Activated CD4-positive, alpha-beta T cell treated with anti-CD3 and anti-CD28 coated beads, Interleukin-2, amount 10 ng/mL, durations not matched to agents 7 days and 5 days (primary cell): Measurements from ENCODE around the gene CACNA1D. TPM values are rescaled to one million over a fixed set of nuclear protein-coding genes. Genes with fewer than 3 reads are reported as not detected.

Experiments
- CTCF ChIA-PET: fragments of 350-600 bp; sonication (Branson Sonifier 250); formaldehyde crosslinking; loops from one replicate; lab custom pipeline; 2021; ENCODE audit warnings: antibody characterized with exemption; lab: Charles Lee
- POLR2A ChIA-PET: fragments of 350-600 bp; sonication (Branson Sonifier 250); formaldehyde crosslinking; loops from one replicate; lab custom pipeline; 2021; ENCODE audit warnings: antibody characterized with exemption; lab: Charles Lee
- DNase-seq: peaks from one replicate; pipeline ENCODE4 v3.0.0-alpha.2; 2020
- H3K27ac Mint-ChIP-seq: one replicate; pipeline ENCODE4 v1.8.0; 2021; ENCODE audit warnings: mild to moderate bottlenecking, moderate library complexity, mixed read lengths
- H3K27me3 Mint-ChIP-seq: one replicate; pipeline ENCODE4 v1.8.0; 2021; ENCODE audit warnings: mixed read lengths
- H3K36me3 Mint-ChIP-seq: one replicate; pipeline ENCODE4 v1.8.0; 2021; ENCODE audit warnings: low read depth, mixed read lengths
- H3K4me1 Mint-ChIP-seq: one replicate; pipeline ENCODE4 v1.8.0; 2021; ENCODE audit warnings: mixed read lengths
- H3K4me3 Mint-ChIP-seq: one replicate; pipeline ENCODE4 v1.8.0; 2021; ENCODE audit warnings: mild to moderate bottlenecking, moderate library complexity, mixed read lengths
- H3K9me3 Mint-ChIP-seq: one replicate; pipeline ENCODE4 v1.8.0; 2021; ENCODE audit warnings: mixed read lengths
- total RNA-seq, 2 experiments: library from RNA; stranded (reverse); gene quantifications; one replicate each; pipeline ENCODE4 v1.2.3, GENCODE V29; 2021

Gene CACNA1D
- total RNA-seq, 2 experiments from 2014 or later = 0.15 to 0.33 TPM

- Mint-ChIP-seq H3K9me3 (no peaks in the 10 kb centered on the region), H3K4me3 (no peak overlapping the region), H3K36me3 (no peaks in the 10 kb centered on the region), H3K27ac (no peak overlapping the region), H3K4me1 (no peaks in the 10 kb centered on the region), H3K27me3 (peaks cover 62% of the 10 kb centered on the region)
- ChIA-PET POLR2A (no interaction called here), CTCF (no interaction called here)
- no peak for DNase-seq
Observed at GRCh38 chr3:53500165-53500777, 5.9 kb downstream of the CACNA1D start.

- no peak overlapping the region for H3K4me3 Mint-ChIP-seq
Observed at GRCh38 chr3:53501178-53501577, 6.8 kb downstream of the CACNA1D start.

GRCh38 chr3:53502737-53503136 lies 8.3 kb downstream of the CACNA1D start:
- no peaks in the 10 kb centered on the region for H3K9me3 Mint-ChIP-seq
- no peaks in the 10 kb centered on the region for H3K36me3 Mint-ChIP-seq
- no peak overlapping the region for H3K27ac Mint-ChIP-seq
- no peak overlapping the region for H3K4me3 Mint-ChIP-seq
- DNase-seq = no peak
- POLR2A ChIA-PET = no interaction called here
- no peaks in the 10 kb centered on the region for H3K4me1 Mint-ChIP-seq
- H3K27me3 Mint-ChIP-seq = peaks cover 40% of the 10 kb centered on the region
- CTCF ChIA-PET = interaction anchor here (1.1 kb wide), 1 partner anchor 12 kb away, joined by 4 read pairs; no protein-coding TSS in a partner anchor

More at GRCh38 chr3:53501178-53501577, 6.8 kb downstream of the CACNA1D start:
- Mint-ChIP-seq H3K9me3 (no peaks in the 10 kb centered on the region), H3K36me3 (no peaks in the 10 kb centered on the region), H3K27me3 (peaks cover 55% of the 10 kb centered on the region), H3K4me1 (no peaks in the 10 kb centered on the region), H3K27ac (no peak overlapping the region)
- POLR2A ChIA-PET = no interaction called here
- no peak for DNase-seq
- CTCF ChIA-PET = no interaction called here

- Mint-ChIP-seq H3K4me3 (no peak overlapping the region), H3K27me3 (peaks cover 35% of the 10 kb centered on the region), H3K9me3 (no peaks in the 10 kb centered on the region), H3K36me3 (no peaks in the 10 kb centered on the region), H3K4me1 (no peaks in the 10 kb centered on the region), H3K27ac (no peak overlapping the region)
- ChIA-PET CTCF (interaction anchor here (0.6 to 1.3 kb wide), 3 partner anchors 11 to 60 kb away, joined by 3 to 4 read pairs (median 3); no protein-coding TSS in a partner anchor), POLR2A (no interaction called here)
- no peak for DNase-seq
Observed at GRCh38 chr3:53503195-53503594, 8.8 kb downstream of the CACNA1D start.

- no peak for DNase-seq
- Mint-ChIP-seq H3K4me1 (no peaks in the 10 kb centered on the region), H3K9me3 (no peaks in the 10 kb centered on the region), H3K27me3 (peaks cover 24% of the 10 kb centered on the region), H3K27ac (no peak overlapping the region), H3K4me3 (no peak overlapping the region), H3K36me3 (no peaks in the 10 kb centered on the region)
- ChIA-PET POLR2A (no interaction called here), CTCF (no interaction called here)
Observed at GRCh38 chr3:53506110-53506762, 11.8 kb downstream of the CACNA1D start.

- CTCF ChIA-PET = no interaction called here
- no peak overlapping the region for H3K4me3 Mint-ChIP-seq
Observed at GRCh38 chr3:53506763-53507145, 12.3 kb downstream of the CACNA1D start.

GRCh38 chr3:53509494-53509893 lies 15.1 kb downstream of the CACNA1D start:
- no peaks in the 10 kb centered on the region for H3K9me3 Mint-ChIP-seq
- H3K27ac Mint-ChIP-seq = no peak overlapping the region

More at GRCh38 chr3:53506763-53507145, 12.3 kb downstream of the CACNA1D start:
- POLR2A ChIA-PET = no interaction called here
- Mint-ChIP-seq H3K36me3 (no peaks in the 10 kb centered on the region), H3K4me1 (no peaks in the 10 kb centered on the region), H3K27ac (no peak overlapping the region), H3K9me3 (no peaks in the 10 kb centered on the region), H3K27me3 (peaks cover 19% of the 10 kb centered on the region)
- no peak for DNase-seq

GRCh38 chr3:53510508-53510907 lies 16.1 kb downstream of the CACNA1D start:
- H3K4me3 Mint-ChIP-seq = no peak overlapping the region
- H3K27ac Mint-ChIP-seq = no peak overlapping the region
- H3K36me3 Mint-ChIP-seq = no peaks in the 10 kb centered on the region
- peaks cover 17% of the 10 kb centered on the region for H3K27me3 Mint-ChIP-seq
- H3K9me3 Mint-ChIP-seq = no peaks in the 10 kb centered on the region
- ChIA-PET CTCF (no interaction called here), POLR2A (no interaction called here)
- no peak for DNase-seq
- H3K4me1 Mint-ChIP-seq = no peaks in the 10 kb centered on the region

More at GRCh38 chr3:53509494-53509893, 15.1 kb downstream of the CACNA1D start:
- no peak for DNase-seq
- Mint-ChIP-seq H3K4me1 (no peaks in the 10 kb centered on the region), H3K27me3 (peaks cover 17% of the 10 kb centered on the region), H3K36me3 (no peaks in the 10 kb centered on the region), H3K4me3 (no peak overlapping the region)
- POLR2A ChIA-PET = no interaction called here
- CTCF ChIA-PET = no interaction called here

- Mint-ChIP-seq H3K9me3 (no peaks in the 10 kb centered on the region), H3K36me3 (no peaks in the 10 kb centered on the region), H3K4me1 (no peaks in the 10 kb centered on the region), H3K27ac (no peak overlapping the region), H3K4me3 (no peak overlapping the region), H3K27me3 (peaks cover 17% of the 10 kb centered on the region)
- DNase-seq = no peak
- POLR2A ChIA-PET = no interaction called here
- CTCF ChIA-PET = interaction anchor here (0.6 kb wide), 1 partner anchor 9 kb away, joined by 3 read pairs; no protein-coding TSS in a partner anchor
Observed at GRCh38 chr3:53511246-53511645, 16.8 kb downstream of the CACNA1D start.

GRCh38 chr3:53513556-53514190 lies 19.3 kb downstream of the CACNA1D start:
- CTCF ChIA-PET = interaction anchor here (0.8 to 1.3 kb wide), 2 partner anchors 10 to 668 kb away, joined by 3 to 4 read pairs; no protein-coding TSS in a partner anchor
- DNase-seq = no peak
- Mint-ChIP-seq H3K4me1 (no peaks in the 10 kb centered on the region), H3K36me3 (no peaks in the 10 kb centered on the region), H3K4me3 (no peak overlapping the region), H3K27ac (no peak overlapping the region), H3K27me3 (peaks cover 17% of the 10 kb centered on the region), H3K9me3 (no peaks in the 10 kb centered on the region)
- POLR2A ChIA-PET = no interaction called here

- ChIA-PET POLR2A (no interaction called here), CTCF (no interaction called here)
- H3K9me3 Mint-ChIP-seq = no peaks in the 10 kb centered on the region
- peaks cover 13% of the 10 kb centered on the region for H3K27me3 Mint-ChIP-seq
- DNase-seq = no peak
- H3K36me3 Mint-ChIP-seq = no peaks in the 10 kb centered on the region
- H3K4me3 Mint-ChIP-seq = no peak overlapping the region
- no peak overlapping the region for H3K27ac Mint-ChIP-seq
- H3K4me1 Mint-ChIP-seq = no peaks in the 10 kb centered on the region
Observed at GRCh38 chr3:53516339-53516738, 21.9 kb downstream of the CACNA1D start.

GRCh38 chr3:53518495-53518981 lies 24.1 kb downstream of the CACNA1D start:
- H3K9me3 Mint-ChIP-seq = no peaks in the 10 kb centered on the region
- no peaks in the 10 kb centered on the region for H3K4me1 Mint-ChIP-seq
- no peaks in the 10 kb centered on the region for H3K36me3 Mint-ChIP-seq
- H3K27me3 Mint-ChIP-seq = peaks cover 11% of the 10 kb centered on the region
- POLR2A ChIA-PET = no interaction called here
- DNase-seq = no peak
- CTCF ChIA-PET = no interaction called here
- H3K27ac Mint-ChIP-seq = no peak overlapping the region
- no peak overlapping the region for H3K4me3 Mint-ChIP-seq
